ENCODE measurements around the gene TMEM240. TPM values are rescaled to one million over a fixed set of nuclear protein-coding genes. Genes with fewer than 3 reads are reported as not detected.
A peak's percentile ranks its signal among the peaks of the same experiment; 100 is the strongest.

The TMEM240 gene
- total and polyA plus RNA-seq, 2 of the 8 experiments (the other 6 are each of a cell fraction or from before 2014, with no cell fraction given) = 3.6 to 5.7 TPM

DNA sequence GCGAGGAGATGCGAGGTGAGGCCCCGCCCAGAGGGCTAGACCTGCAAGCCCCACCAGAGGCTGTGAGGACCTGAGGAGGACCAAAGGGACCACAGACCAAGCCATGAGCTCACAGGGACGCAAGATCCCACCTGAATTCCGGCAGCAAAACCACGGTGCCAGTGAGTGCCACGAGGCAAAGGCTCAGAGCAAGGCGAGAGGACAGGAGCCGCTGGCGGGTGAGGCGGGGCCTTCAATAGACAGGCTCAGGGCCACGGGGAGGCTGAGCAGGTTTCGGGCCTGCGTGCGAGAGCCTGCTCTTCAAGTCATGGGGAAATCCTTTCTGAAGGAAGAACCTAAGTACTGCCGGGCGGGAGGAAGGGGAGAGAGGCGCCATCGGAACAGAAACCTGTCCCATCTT lies 7.1 kb upstream of the TMEM240 start:
- Histone ChIP-seq H3K27me3 (replicated peaks in 1 of 4; ENCODE audit: control insufficient read depth in 3 of 4, extremely low read depth in 1 of 4, insufficient read depth in 3 of 4, low read length in 3 of 4) (no peaks in the 10 kb centered on the region), H3K56ac (replicated peaks; ENCODE audit: insufficient read length, low read depth, low read length) (no peak overlapping the region), H3K4me1 (replicated peaks in 1 of 4; ENCODE audit: control insufficient read depth in 3 of 4, insufficient read depth in 4 of 4, low read length in 3 of 4) (no peaks in the 10 kb centered on the region; a peak in 2 of 7 replicates), H4K20me1 (replicated peaks in 1 of 2; ENCODE audit: control insufficient read depth in 1 of 2, insufficient read depth in 2 of 2, low read length in 2 of 2) (peaks cover 16 to 26% of the 10 kb centered on the region in 2 experiments), H2BK15ac (ENCODE audit: low read length) (no peak overlapping the region), H2BK20ac (ENCODE audit: low read length) (no peak overlapping the region), H3K23ac (ENCODE audit: insufficient read length) (no peak overlapping the region), H3K18ac (ENCODE audit: extremely low read depth, low read length) (no peak overlapping the region), H2AK5ac (ENCODE audit: low read depth, low read length) (no peak overlapping the region), H3K23me2 (ENCODE audit: low read depth, low read length) (no peaks in the 10 kb centered on the region), H3K9me3 (ENCODE audit: insufficient read depth in 2 of 2, low read depth in 1 of 2, low read length in 1 of 2) (no peaks in the 10 kb centered on the region), H4K5ac (ENCODE audit: insufficient read length, low read depth, low read length) (no peak overlapping the region), H4K91ac (replicated peaks; ENCODE audit: insufficient read length, low read length) (no peak overlapping the region), H3K4me2 (ENCODE audit: insufficient read depth in 1 of 2, low read depth in 2 of 2, low read length in 2 of 2) (no peak overlapping the region), H3K14ac (ENCODE audit: insufficient read length) (no peak overlapping the region), H3K4ac (replicated peaks; ENCODE audit: insufficient read length, low read depth, low read length) (no peak overlapping the region), H3K4me3 (ENCODE audit: extremely low read depth in 1 of 4, insufficient read depth in 2 of 4, low read depth in 3 of 4, low read length in 4 of 4) (no peak overlapping the region), H3K79me1 (ENCODE audit: low read depth, low read length) (peaks cover 12% of the 10 kb centered on the region), H2BK5ac (ENCODE audit: low read depth, low read length) (no peak overlapping the region), H2AFZ (ENCODE audit: low read length) (no peak overlapping the region), H2BK120ac (replicated peaks; ENCODE audit: low read depth, low read length) (no peak overlapping the region), H3K27ac (ENCODE audit: low read depth, low read length) (no peak overlapping the region), H3K36me3 (ENCODE audit: control insufficient read depth in 2 of 4, insufficient read depth in 4 of 4, low read length in 3 of 4) (peaks cover 0 to 11% (median 5%) of the 10 kb centered on the region in 4 experiments; a peak in 3 of 8 replicates), H3K9ac (replicated peaks in 1 of 4; ENCODE audit: extremely low read depth in 1 of 4, low read depth in 3 of 4, low read length in 3 of 4) (no peak overlapping the region), H3K79me2 (ENCODE audit: control insufficient read depth in 1 of 2, insufficient read depth in 2 of 2, low read length in 2 of 2) (peaks cover 0 to 13% of the 10 kb centered on the region in 2 experiments; a peak in 1 of 4 replicates), H2BK12ac (ENCODE audit: low read depth, low read length) (no peak overlapping the region), H4K8ac (ENCODE audit: extremely low read depth, insufficient read depth, low read length) (peak overlapping the region; percentile 83; the same call in 1 of the 2 replicates)
- POLR2A ChIA-PET (ENCODE audit: partially characterized antibody) = interaction anchor here (1.8 to 23.0 kb wide), 2 partner anchors 11 to 17 kb away, joined by 6 to 367 read pairs; no protein-coding TSS in a partner anchor
- DNase-seq (ENCODE audit: low read depth in 1 of 2, low spot score in 2 of 2) (no peak), FAIRE-seq (no peak)
- WGBS, 2 experiments (ENCODE audit: extremely low coverage in 1 of 2, insufficient coverage in 1 of 2, insufficient read length in 1 of 2, insufficient replicate concordance in 2 of 2, low coverage in 1 of 2, low lambda C conversion rate in 2 of 2, missing lambda C conversion rate in 1 of 2) = 91% methylated on average over 19 of the region's 19 CpGs; no CpG with 5 or more reads in 1 of the 2 experiments
- CTCF ChIA-PET (ENCODE audit: partially characterized antibody) = interaction anchor here (0.8 to 1.4 kb wide), 2 partner anchors 45 to 67 kb away, joined by 3 read pairs; no protein-coding TSS in a partner anchor
- TF ChIP-seq GTF2F1 (IDR thresholded peaks at IDR 0.05; ENCODE audit: borderline replicate concordance, low read depth, low read length) (no peak), GABPA (IDR thresholded peaks at IDR 0.05; ENCODE audit: borderline replicate concordance, insufficient read depth, low read length) (no peak), CHD1 (IDR thresholded peaks at IDR 0.05; ENCODE audit: low read depth, low read length) (no peak), RFX5 (IDR thresholded peaks at IDR 0.05; ENCODE audit: borderline replicate concordance, low read depth, low read length) (no peak), ASH2L (IDR thresholded peaks at IDR 0.05; ENCODE audit: low read length) (no peak), POLR2AphosphoS5 (IDR thresholded peaks at IDR 0.05; ENCODE audit: low read depth, low read length) (no peak), JUND (IDR thresholded peaks at IDR 0.05; ENCODE audit: low read length) (no peak), POLR2A (IDR thresholded peaks at IDR 0.05; ENCODE audit: control extremely low read depth in 1 of 2, low read depth in 2 of 2, low read length in 2 of 2) (no peak), EZH2 (IDR thresholded peaks at IDR 0.05; ENCODE audit: low read depth, low read length, severe bottlenecking) (no peak), EGR1 (IDR thresholded peaks at IDR 0.05; ENCODE audit: borderline replicate concordance, low read depth, low read length) (no peak)
